IMR-90 (cell line): ENCODE data around the gene MYEOV.

Experiments
- CEBPB ChIP-seq: IDR thresholded peaks from 2 replicates; pipeline ENCODE4 v1.6.1; 2012; ENCODE audit warnings: low read depth, low read length, improper control_type of control experiment
- CHD1 ChIP-seq: IDR thresholded peaks from 2 replicates; pipeline ENCODE4 v1.6.1; 2012; ENCODE audit warnings: low read depth, low read length, improper control_type of control experiment
- CTCF ChIP-seq: conservative IDR thresholded peaks from 2 replicates; pipeline ENCODE4 v1.5.1; 2012; ENCODE audit warnings: mild to moderate bottlenecking, low read depth, low read length, improper control_type of control experiment
- FOS ChIP-seq: fragments of 150-350 bp; IDR thresholded peaks from 2 replicates; pipeline ENCODE4 v1.6.1; 2016; ENCODE audit warnings: low read depth, low read length
- MAFK ChIP-seq: IDR thresholded peaks from 2 replicates; pipeline ENCODE4 v1.6.1; 2012; ENCODE audit warnings: low read depth, low read length, improper control_type of control experiment
- MAZ ChIP-seq: IDR thresholded peaks from 2 replicates; pipeline ENCODE4 v1.6.1; 2012; ENCODE audit warnings: low read depth, mild to moderate bottlenecking, low read length, improper control_type of control experiment, moderate library complexity, borderline replicate concordance
- POLR2A ChIP-seq: IDR thresholded peaks from 2 replicates; pipeline ENCODE4 v1.6.1; 2012; ENCODE audit warnings: mild to moderate bottlenecking, low read depth, low read length
- RAD21 ChIP-seq: IDR thresholded peaks from 2 replicates; pipeline ENCODE4 v1.6.1; 2012; ENCODE audit warnings: low read length, improper control_type of control experiment
- RFX5 ChIP-seq: IDR thresholded peaks from 2 replicates; pipeline ENCODE4 v1.8.0; 2012; ENCODE audit warnings: low read depth, mild to moderate bottlenecking, low read length, moderate library complexity
- SMC3 ChIP-seq: fragments of 150-350 bp; IDR thresholded peaks from 2 replicates; pipeline ENCODE4 v1.6.1; 2016; ENCODE audit warnings: low read depth, mild to moderate bottlenecking, antibody characterized with exemption, low read length, moderate library complexity
- USF2 ChIP-seq: fragments of 150-350 bp; IDR thresholded peaks from 2 replicates; pipeline ENCODE4 v1.6.1; 2017; ENCODE audit warnings: mild to moderate bottlenecking, antibody characterized with exemption, low read length, low read depth

GRCh38 chr11:69273571-69273970 is 20.4 kb upstream of the MYEOV start:
- TF ChIP-seq FOS, result no peak
- TF ChIP-seq CTCF, result no peak
- no peak for TF ChIP-seq RFX5
- TF ChIP-seq USF2, result no peak
- no peak for TF ChIP-seq SMC3
- no peak for TF ChIP-seq CEBPB
- TF ChIP-seq POLR2A, result no peak
- TF ChIP-seq MAZ, result no peak
- no peak for TF ChIP-seq CHD1
- TF ChIP-seq RAD21, result no peak
- no peak for TF ChIP-seq MAFK
